Femur (tissue), 1 donor: ENCODE measurements around the gene NSUN5.
A peak's percentile ranks its signal among the peaks of the same experiment; 100 is the strongest.
"Not testable (repeated sequence)": the region's sequence is repeated elsewhere in the genome, so short reads cannot be mapped to it uniquely, and the experiment has no call there.

ENCODE experiments used
- DNase-seq: peaks from one replicate; pipeline ENCODE4 v3.0.0-alpha.2; 2017

The NSUN5 gene

GRCh38 chr7:73325424-73325823, 16.8 kb upstream of the NSUN5 start:
- not testable (repeated sequence) for DNase-seq

- DNase-seq = peak; percentile 55
Measured at GRCh38 chr7:73324081-73324845, 15.6 kb upstream of the NSUN5 start.

- not testable (repeated sequence) for DNase-seq
Measured at GRCh38 chr7:73323434-73324080, 14.9 kb upstream of the NSUN5 start.

GRCh38 chr7:73320009-73320408, 11.4 kb upstream of the NSUN5 start:
- DNase-seq = not testable (repeated sequence)

- DNase-seq = not testable (repeated sequence)
Measured at GRCh38 chr7:73319541-73319940, 10.9 kb upstream of the NSUN5 start.

GRCh38 chr7:73318656-73319204, 10.1 kb upstream of the NSUN5 start:
- DNase-seq = not testable (repeated sequence)

- DNase-seq = no peak
Measured at GRCh38 chr7:73316521-73316920, 7.9 kb upstream of the NSUN5 start.

- no peak for DNase-seq
Measured at GRCh38 chr7:73314271-73314670, 5.6 kb upstream of the NSUN5 start.

GRCh38 chr7:73313521-73313906, 4.9 kb upstream of the NSUN5 start:
- DNase-seq = no peak

- DNase-seq = no peak
Measured at GRCh38 chr7:73312831-73313520, 4.3 kb upstream of the NSUN5 start.

GRCh38 chr7:73311421-73311820, 2.8 kb upstream of the NSUN5 start:
- DNase-seq = not testable (repeated sequence)

GRCh38 chr7:73308074-73308664, 457 bp downstream of the NSUN5 start:
- DNase-seq = no peak

- no peak for DNase-seq
Measured at GRCh38 chr7:73307436-73307835, 1.2 kb downstream of the NSUN5 start.

GRCh38 chr7:73304612-73305387, 3.8 kb downstream of the NSUN5 start:
- DNase-seq = not testable (repeated sequence)

- DNase-seq = no peak
Measured at GRCh38 chr7:73304071-73304470, 4.6 kb downstream of the NSUN5 start.

GRCh38 chr7:73303546-73303945, 5.1 kb downstream of the NSUN5 start:
- no peak for DNase-seq

GRCh38 chr7:73302846-73303245, 5.8 kb downstream of the NSUN5 start:
- not testable (repeated sequence) for DNase-seq

GRCh38 chr7:73301108-73301507, 7.5 kb downstream of the NSUN5 start:
- DNase-seq = not testable (repeated sequence)

GRCh38 chr7:73299812-73300211, 8.8 kb downstream of the NSUN5 start:
- DNase-seq = peak; percentile 8

- DNase-seq = not testable (repeated sequence)
Measured at GRCh38 chr7:73297706-73298105, 10.9 kb downstream of the NSUN5 start.

- DNase-seq = not testable (repeated sequence)
Measured at GRCh38 chr7:73297235-73297634, 11.4 kb downstream of the NSUN5 start.

- DNase-seq = not testable (repeated sequence)
Measured at GRCh38 chr7:73277210-73277609, 31.4 kb downstream of the NSUN5 start.
